ENCODE data around the gene ALAD. TPM values are rescaled to one million over a fixed set of nuclear protein-coding genes. Genes with fewer than 3 reads are reported as not detected.

ALAD gene
- total and polyA plus RNA-seq, 9 of the 15 experiments (the other 6 are each of a cell fraction or from before 2014, with no cell fraction given) = 1.3 to 12.7 (median 6.8) TPM

- TF ChIP-seq BCLAF1 (IDR thresholded peaks at IDR 0.05; ENCODE audit: borderline replicate concordance in 1 of 2, control insufficient read depth in 1 of 2, low read depth in 2 of 2, low read length in 1 of 2) = no peak
- TF ChIP-seq ZNF586 (CRISPR knock-in tag; conservative IDR thresholded peaks at IDR 0.05) = no peak
- TF ChIP-seq ZKSCAN8 (CRISPR knock-in tag; IDR thresholded peaks at IDR 0.05) = peak; percentile 81
- TF ChIP-seq ARID3A (IDR thresholded peaks at IDR 0.05; ENCODE audit: borderline replicate concordance, low read depth, low read length) = no peak
- no peak for TF ChIP-seq FOS (IDR thresholded peaks at IDR 0.05; ENCODE audit: extremely low read depth, insufficient read length)
- TF ChIP-seq MCM5 (IDR thresholded peaks at IDR 0.05; ENCODE audit: low read depth) = no peak
- no peak for TF ChIP-seq E2F8 (IDR thresholded peaks at IDR 0.05; ENCODE audit: low read depth, partially characterized antibody)
- TF ChIP-seq U2AF2 (optimal IDR thresholded peaks at IDR 0.05; ENCODE audit: low read depth, low read length) = no peak
- no peak for TF ChIP-seq USF1 (CRISPR knock-in tag; IDR thresholded peaks at IDR 0.05)
- TF ChIP-seq ZNF695 (CRISPR knock-in tag; IDR thresholded peaks at IDR 0.05) = 0 out of 2 replicates have a peak, but pooled peaks have one; percentile 38
- no peak for TF ChIP-seq EP300 (IDR thresholded peaks at IDR 0.05; ENCODE audit: low read length)
- no peak for TF ChIP-seq ZNF655 (CRISPR knock-in tag; IDR thresholded peaks at IDR 0.05)
- TF ChIP-seq SRSF3 (IDR thresholded peaks at IDR 0.05; ENCODE audit: insufficient read depth, low read length) = no peak
- no peak for TF ChIP-seq XRCC3 (IDR thresholded peaks at IDR 0.05)
Observed at GRCh38 chr9:113345671-113346070, 55.4 kb downstream of the ALAD start (continued).
